ENCODE data around the gene RRP7A. TPM values are rescaled to one million over a fixed set of nuclear protein-coding genes. Genes with fewer than 3 reads are reported as not detected.
"Not testable (repeated sequence)": the region's sequence is repeated elsewhere in the genome, so short reads cannot be mapped to it uniquely, and the experiment has no call there.

The RRP7A gene
- total RNA-seq, 4 donors from 2014 or later, result 19.1 to 35.1 (median 26.1) TPM

DNA sequence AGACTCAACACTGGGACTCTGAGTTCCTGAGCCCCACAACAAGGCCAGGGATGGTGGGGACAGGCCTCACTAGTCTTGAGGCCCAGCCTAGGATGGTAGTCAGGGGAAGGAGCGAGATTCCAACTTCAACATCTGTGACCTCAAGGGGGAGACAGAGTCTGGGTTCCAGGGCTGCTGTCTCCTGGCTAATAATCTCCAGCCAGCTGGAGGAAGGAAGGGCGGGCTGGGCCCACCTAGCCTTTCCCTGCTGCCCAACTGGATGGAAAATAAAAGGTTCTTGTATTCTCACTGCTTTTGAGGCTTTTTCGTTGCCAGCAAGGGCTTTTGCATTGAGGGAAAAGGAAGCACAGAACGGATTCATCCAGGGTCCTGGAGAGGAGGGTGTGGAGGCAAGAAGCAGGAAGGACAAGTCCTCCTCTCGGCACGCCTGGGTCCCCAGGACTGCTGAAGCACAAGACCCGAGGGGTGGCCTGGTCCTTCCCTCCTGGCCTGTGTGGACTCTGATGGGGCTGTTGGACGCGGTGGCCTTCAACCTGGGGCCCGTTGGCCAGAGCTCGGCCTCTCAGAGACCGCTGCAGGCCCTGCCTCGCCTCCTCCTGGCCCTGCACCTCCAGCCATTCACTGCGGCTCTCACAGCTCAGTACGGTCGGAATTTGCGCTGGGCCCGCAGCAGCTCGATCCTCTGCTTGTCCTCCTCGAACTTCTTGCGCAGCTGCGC is 7.2 kb downstream of the RRP7A start:
- Histone ChIP-seq H3K36me3 (peaks cover 0 to 65% (median 13%) of the 10 kb centered on the region in 3 donors), H3K27ac (peak overlapping the region in 1 of 4 donors; percentile 39)
- H3K27me3 ChIP-seq; H3K9me3 ChIP-seq; DNase-seq; H3K4me1 ChIP-seq; H3K4me3 ChIP-seq; intact Hi-C loops (cut with DNase I): not testable (repeated sequence)
- WGBS, 2 donors, result 61 to 85% methylated on average over 6 to 15 of the region's 22 CpGs
- TF ChIP-seq, protein P1, sequence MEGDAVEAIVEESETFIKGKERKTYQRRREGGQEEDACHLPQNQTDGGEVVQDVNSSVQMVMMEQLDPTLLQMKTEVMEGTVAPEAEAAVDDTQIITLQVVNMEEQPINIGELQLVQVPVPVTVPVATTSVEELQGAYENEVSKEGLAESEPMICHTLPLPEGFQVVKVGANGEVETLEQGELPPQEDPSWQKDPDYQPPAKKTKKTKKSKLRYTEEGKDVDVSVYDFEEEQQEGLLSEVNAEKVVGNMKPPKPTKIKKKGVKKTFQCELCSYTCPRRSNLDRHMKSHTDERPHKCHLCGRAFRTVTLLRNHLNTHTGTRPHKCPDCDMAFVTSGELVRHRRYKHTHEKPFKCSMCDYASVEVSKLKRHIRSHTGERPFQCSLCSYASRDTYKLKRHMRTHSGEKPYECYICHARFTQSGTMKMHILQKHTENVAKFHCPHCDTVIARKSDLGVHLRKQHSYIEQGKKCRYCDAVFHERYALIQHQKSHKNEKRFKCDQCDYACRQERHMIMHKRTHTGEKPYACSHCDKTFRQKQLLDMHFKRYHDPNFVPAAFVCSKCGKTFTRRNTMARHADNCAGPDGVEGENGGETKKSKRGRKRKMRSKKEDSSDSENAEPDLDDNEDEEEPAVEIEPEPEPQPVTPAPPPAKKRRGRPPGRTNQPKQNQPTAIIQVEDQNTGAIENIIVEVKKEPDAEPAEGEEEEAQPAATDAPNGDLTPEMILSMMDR (IDR thresholded peaks at IDR 0.05), result peak in 2 of 6 experiments; percentile 7 to 37

DNA sequence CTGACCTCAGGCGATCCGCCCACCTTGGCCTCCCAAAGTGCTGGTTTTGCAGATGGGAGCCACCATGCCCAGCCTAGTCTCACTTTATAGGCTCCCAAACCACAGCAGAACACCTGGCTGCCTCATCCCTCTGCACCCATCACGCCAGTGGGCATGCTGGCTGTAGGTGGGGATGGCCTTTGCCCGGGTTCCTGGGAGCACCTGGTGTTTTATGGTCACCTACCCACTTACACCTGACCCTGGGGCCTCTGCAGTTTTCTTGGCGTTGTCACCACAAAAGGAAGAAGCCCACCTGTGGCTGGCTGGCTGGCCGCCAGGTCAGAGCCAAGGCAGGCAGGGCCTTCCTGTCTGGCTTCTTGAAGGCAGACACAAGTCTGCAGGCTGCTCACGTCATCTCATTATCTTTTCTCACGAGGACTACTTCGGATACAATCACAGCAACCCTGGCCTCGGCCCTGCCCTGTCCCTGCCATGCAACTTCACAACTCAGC is 8.2 kb downstream of the RRP7A start:
- intact Hi-C loops (cut with DNase I), result no loop called here
- H3K4me3 ChIP-seq, result no peak overlapping the region
- DNase-seq, result no peak
- H3K27ac ChIP-seq, result no peak overlapping the region
- no peaks in the 10 kb centered on the region for H3K27me3 ChIP-seq
- H3K36me3 ChIP-seq, result peaks cover 0 to 55% (median 11%) of the 10 kb centered on the region in 3 donors
- H3K9me3 ChIP-seq, result no peaks in the 10 kb centered on the region
- 81 to 94% methylated on average over 2 to 10 of the region's 10 CpGs for WGBS, 2 donors
- H3K4me1 ChIP-seq, result peaks cover 0 to 6% (median 0%) of the 10 kb centered on the region in 3 donors
- TF ChIP-seq, protein P1 (IDR thresholded peaks at IDR 0.05), result no peak
- TF ChIP-seq POLR2A (IDR thresholded peaks at IDR 0.05), result no peak

GRCh38 chr22:42509548-42509947 is 10.0 kb downstream of the RRP7A start:
- no peak for DNase-seq
- H3K4me3 ChIP-seq, result no peak overlapping the region
- no peaks in the 10 kb centered on the region for H3K9me3 ChIP-seq
- TF ChIP-seq, protein P1 (IDR thresholded peaks at IDR 0.05), result no peak
- no peak for TF ChIP-seq POLR2A (IDR thresholded peaks at IDR 0.05)
- no peak overlapping the region for H3K27ac ChIP-seq
- 66 to 73% methylated on average over 9 to 15 of the region's 15 CpGs for WGBS, 2 donors
- peaks cover 0 to 36% (median 5%) of the 10 kb centered on the region in 3 donors for H3K36me3 ChIP-seq
- H3K4me1 ChIP-seq, result peaks cover 0 to 6% (median 0%) of the 10 kb centered on the region in 3 donors
- intact Hi-C loops (cut with DNase I), result no loop called here
- H3K27me3 ChIP-seq, result no peaks in the 10 kb centered on the region

- H3K4me3 ChIP-seq; DNase-seq; H3K4me1 ChIP-seq; H3K27me3 ChIP-seq; H3K9me3 ChIP-seq; intact Hi-C loops (cut with DNase I); H3K27ac ChIP-seq: not testable (repeated sequence)
- peaks cover 0 to 30% (median 0%) of the 10 kb centered on the region in 3 donors for H3K36me3 ChIP-seq
- 20 to 53% methylated on average over 1 to 7 of the region's 10 CpGs for WGBS, 2 donors
Measured at GRCh38 chr22:42508975-42509364, 10.6 kb downstream of the RRP7A start.

GRCh38 chr22:42508327-42508974 is 11.1 kb downstream of the RRP7A start:
- H3K27ac ChIP-seq; DNase-seq; H3K9me3 ChIP-seq; intact Hi-C loops (cut with DNase I); H3K27me3 ChIP-seq; H3K4me1 ChIP-seq; H3K4me3 ChIP-seq: not testable (repeated sequence)
- 40 to 60% methylated on average over 9 to 10 of the region's 11 CpGs for WGBS, 2 donors
- peaks cover 0 to 25% (median 0%) of the 10 kb centered on the region in 3 donors for H3K36me3 ChIP-seq

GRCh38 chr22:42500836-42501179 is 18.8 kb downstream of the RRP7A start:
- peak overlapping the region; percentile 25 to 60 (median 47) for H3K4me3 ChIP-seq
- no peaks in the 10 kb centered on the region for H3K27me3 ChIP-seq
- H3K27ac ChIP-seq, result peak overlapping the region; percentile 61 to 86 (median 70)
- DNase-seq, result no peak
- no peaks in the 10 kb centered on the region for H3K36me3 ChIP-seq
- no peak for TF ChIP-seq POLR2A (IDR thresholded peaks at IDR 0.05)
- TF ChIP-seq, protein P1 (IDR thresholded peaks at IDR 0.05), result no peak
- WGBS, 2 donors, result 10% methylated on average over 2 of the region's 26 CpGs; no CpG with 5 or more reads in 1 of the 2 donors
- no peaks in the 10 kb centered on the region for H3K9me3 ChIP-seq
- intact Hi-C loops (cut with DNase I), result no loop called here
- peaks cover 5 to 39% (median 16%) of the 10 kb centered on the region in 3 donors for H3K4me1 ChIP-seq

Data from esophagus squamous epithelium (tissue), 5 donors.